HCT116 (cell line): ENCODE data around the gene RYR3. TPM values are rescaled to one million over a fixed set of nuclear protein-coding genes. Genes with fewer than 3 reads are reported as not detected.

Source experiments
- ATAC-seq: fragments of 200-7000 bp; cut with Tn5 transposase; 2 replicates; pipeline ENCODE4 v1.9.1; 2020; ENCODE audit warnings: mild to moderate bottlenecking, moderate library complexity
- BruUV-seq: library from RNA; stranded (reverse); fragments of 400-500 nt; replicated peaks from 2 replicates; lab custom pipeline; 2021; lab: Mats Ljungman, UMichigan
- CTCF ChIA-PET: fragments of 300-600 bp; sonication (Branson Sonifier 250); formaldehyde crosslinking; loops from one replicate; lab custom pipeline; 2021; ENCODE audit warnings: antibody characterized with exemption; lab: Charles Lee
- POLR2A ChIA-PET: fragments of 300-600, 350-600 bp; sonication (Branson Sonifier 250); formaldehyde crosslinking; loops from one replicate; lab custom pipeline; 2021; ENCODE audit warnings: antibody characterized with exemption; lab: Charles Lee
- RAD21 ChIA-PET, 2 experiments: fragments of 300-600 bp; sonication (Branson Sonifier 250); formaldehyde crosslinking; loops; one replicate each; lab custom pipeline; 2023; ENCODE audit warnings: low total read pairs in 2 of 2; ENCODE audit not compliant: uncharacterized antibody in 2 of 2, unreplicated experiment in 2 of 2, low non-redundant PET in 1 of 2; lab: Charles Lee
- DNase-seq: peaks from one replicate; pipeline ENCODE4 v3.0.0-alpha.2; 2010; ENCODE audit warnings: low read depth, low spot score
- H2AFZ ChIP-seq: fragments of 200-600 bp; shearing (Covaris generic), sonication (generic); 2 replicates; pipeline ENCODE4 v1.6.1; 2017; ENCODE audit warnings: low read depth, mixed run types, mixed read lengths, antibody characterized with exemption, low read length; ENCODE audit not compliant: poor library complexity, severe bottlenecking
- H3K27ac ChIP-seq: 2 replicates; pipeline ENCODE4 v1.5.1; 2012; ENCODE audit warnings: low read depth, low read length
- H3K27me3 ChIP-seq: fragments of 200-600 bp; sonication (generic); 2 replicates; pipeline ENCODE4 v1.6.1; 2016; ENCODE audit warnings: mixed run types, low read length, mixed read lengths; ENCODE audit not compliant: insufficient read depth
- H3K36me3 ChIP-seq, 2 experiments: fragments of 200-500 bp in 1 of 2; fragments of 200-600 bp in 1 of 2; sonication (Bioruptor generic) in 1 of 2; sonication (generic) in 1 of 2; 2 replicates each; pipeline versions ENCODE4 v1.5.1 to v1.6.1; 2014 to 2016; ENCODE audit warnings: low read length in 2 of 2, inconsistent platforms in 1 of 2, mixed read lengths in 1 of 2, mixed run types in 1 of 2; ENCODE audit not compliant: insufficient read depth in 2 of 2, control insufficient read depth in 1 of 2
- H3K4me1 ChIP-seq, 2 experiments: fragments of 200-600 bp in 1 of 2; sonication (generic) in 1 of 2; 2 replicates each; pipeline versions ENCODE4 v1.5.1 to v1.6.1; 2012 to 2017; ENCODE audit warnings: low read length in 2 of 2, inconsistent platforms in 1 of 2, mild to moderate bottlenecking in 1 of 2, mixed read lengths in 1 of 2, mixed run types in 1 of 2, moderate library complexity in 1 of 2; ENCODE audit not compliant: insufficient read depth in 2 of 2, control insufficient read depth in 1 of 2
- H3K4me2 ChIP-seq: fragments of 200-600 bp; sonication (generic); 2 replicates; pipeline ENCODE4 v1.6.1; 2017; ENCODE audit warnings: mixed run types, low read length, mixed read lengths
- H3K4me3 ChIP-seq, 2 experiments: fragments of 200-600 bp in 1 of 2; sonication (generic) in 1 of 2; replicated peaks in 1 of 2; 2 replicates each; pipeline ENCODE4 v1.5.1; 2011 to 2016; ENCODE audit warnings: low read length in 2 of 2, control low read depth in 1 of 2, low read depth in 1 of 2, mild to moderate bottlenecking in 1 of 2, mixed read lengths in 1 of 2, mixed run types in 1 of 2
- H3K79me2 ChIP-seq: fragments of 200-600 bp; sonication (generic); 2 replicates; pipeline ENCODE4 v1.6.1; 2017; ENCODE audit warnings: mild to moderate bottlenecking, mixed run types, low read length, moderate library complexity, mixed read lengths; ENCODE audit not compliant: insufficient read depth
- H3K9ac ChIP-seq: fragments of 200-600 bp; sonication (generic); 2 replicates; pipeline ENCODE4 v1.6.1; 2016; ENCODE audit warnings: low read length, mixed read lengths
- H3K9me2 ChIP-seq: fragments of 200-600 bp; sonication (generic), shearing (Covaris generic); 2 replicates; pipeline ENCODE4 v1.6.1; 2017; ENCODE audit warnings: mixed run types, mild to moderate bottlenecking, moderate library complexity; ENCODE audit not compliant: insufficient read depth
- H3K9me3 ChIP-seq, 2 experiments: fragments of 200-500 bp in 1 of 2; fragments of 200-600 bp in 1 of 2; sonication (Bioruptor generic) in 1 of 2; sonication (generic) in 1 of 2; 2 replicates each; pipeline ENCODE4 v1.6.1; 2014 to 2017; ENCODE audit warnings: low read length in 2 of 2, mixed read lengths in 2 of 2, inconsistent platforms in 1 of 2, low read depth in 1 of 2, mild to moderate bottlenecking in 1 of 2, mixed run types in 1 of 2, moderate library complexity in 1 of 2; ENCODE audit not compliant: control insufficient read depth in 1 of 2, insufficient read depth in 1 of 2
- H4K20me1 ChIP-seq: fragments of 200-600 bp; sonication (generic), shearing (Covaris generic); 2 replicates; pipeline ENCODE4 v1.6.1; 2017; ENCODE audit warnings: mixed run types, mild to moderate bottlenecking, moderate library complexity; ENCODE audit not compliant: insufficient read depth
- CBX3 ChIP-seq: IDR thresholded peaks from 2 replicates; pipeline ENCODE4 v1.6.1; 2012; ENCODE audit warnings: low read depth
- EGR1 ChIP-seq: IDR thresholded peaks from 2 replicates; pipeline ENCODE4 v1.6.1; 2012; ENCODE audit warnings: low read depth
- EZH2phosphoT487 ChIP-seq: fragments of 200-600 bp; IDR thresholded peaks from 2 replicates; pipeline ENCODE4 v1.6.1; 2018; ENCODE audit warnings: antibody characterized with exemption, borderline replicate concordance
- POLR2A ChIP-seq: IDR thresholded peaks from 2 replicates; pipeline ENCODE4 v1.7.0; 2011; ENCODE audit warnings: borderline replicate concordance; ENCODE audit not compliant: insufficient read depth, insufficient read length; ENCODE audit errors: extremely low read depth
- POLR2AphosphoS5 ChIP-seq: IDR thresholded peaks from 2 replicates; pipeline ENCODE4 v1.6.1; 2011; ENCODE audit warnings: mild to moderate bottlenecking, low read depth, low read length, moderate library complexity
- RAD21 ChIP-seq: IDR thresholded peaks from 2 replicates; pipeline ENCODE4 v1.6.1; 2012; ENCODE audit warnings: low read depth, mild to moderate bottlenecking
- SIN3A ChIP-seq: IDR thresholded peaks from 2 replicates; pipeline ENCODE4 v1.6.1; 2012; ENCODE audit warnings: low read depth
- TCF7L2 ChIP-seq: IDR thresholded peaks from 2 replicates; pipeline ENCODE4 v1.7.0; 2011; ENCODE audit warnings: borderline replicate concordance, inconsistent platforms; ENCODE audit not compliant: insufficient read depth, insufficient read length; ENCODE audit errors: extremely low read depth
- ZFX ChIP-seq: fragments of 450-650 bp; IDR thresholded peaks from 2 replicates; pipeline ENCODE4 v1.6.1; 2017
- intact Hi-C: fragments of 100-400 bp; cut with micrococcal nuclease; formaldehyde crosslinking; loops from 2 replicates; pipeline ENCODE4 v1.10.0; 2022
- total RNA-seq: library from RNA; stranded (reverse); gene quantifications from one replicate; pipeline ENCODE4 v1.2.1, GENCODE V29; 2021; ENCODE audit not compliant: unreplicated experiment
- TF ChIP-seq, protein P1 (sequence below): IDR thresholded peaks from 2 replicates; pipeline ENCODE4 v1.6.1; 2012; ENCODE audit warnings: low read depth
- TF ChIP-seq, protein P2 (sequence below): IDR thresholded peaks from 2 replicates; pipeline ENCODE4 v1.6.1; 2012
- TF ChIP-seq, protein P3 (sequence below), 3 experiments: fragments of 200-600 bp in 1 of 3; sonication (generic) in 1 of 3; IDR thresholded peaks in 2 of 3; conservative IDR thresholded peaks in 1 of 3; 2 replicates each; pipeline ENCODE4 v1.5.1; 2012 to 2017; ENCODE audit warnings: low read depth in 2 of 3, low read length in 2 of 3, antibody characterized with exemption in 1 of 3, borderline replicate concordance in 1 of 3, control low read depth in 1 of 3, mild to moderate bottlenecking in 1 of 3, mixed read lengths in 1 of 3, mixed run types in 1 of 3, moderate library complexity in 1 of 3; ENCODE audit not compliant: insufficient read depth in 1 of 3

RYR3 gene
- total RNA-seq, 1 experiment from 2014 or later = not detected

DNA sequence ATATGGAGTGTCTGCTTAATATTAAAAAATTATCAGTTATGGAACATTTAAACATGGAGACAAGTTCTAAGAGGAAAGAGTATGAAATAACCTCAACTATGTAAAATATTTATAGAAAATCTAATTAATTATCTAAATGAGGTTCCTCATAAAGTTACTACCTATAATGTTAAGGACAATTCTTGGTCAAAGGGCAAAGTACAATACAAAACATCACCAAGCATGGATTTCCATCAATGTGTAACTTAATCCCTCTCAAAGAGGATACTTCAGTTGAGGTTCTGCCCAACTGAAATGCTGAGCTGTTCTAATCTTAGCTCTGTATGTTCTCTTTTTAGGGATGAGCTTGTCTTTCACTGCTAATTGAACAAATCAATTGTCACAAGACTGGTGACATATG, 601.6 kb downstream of the RYR3 start:
- no peaks in the 10 kb centered on the region for H3K9me3 ChIP-seq
- BruUV-seq = no TSS peak
- no peaks in the 10 kb centered on the region for H3K27me3 ChIP-seq
- intact Hi-C loops = no loop called here
- no peak overlapping the region for H2AFZ ChIP-seq
- no peak for DNase-seq
- no peaks in the 10 kb centered on the region for H3K9me2 ChIP-seq
- no peak for ATAC-seq
- H3K4me1 ChIP-seq = peaks cover 12% of the 10 kb centered on the region in 2 experiments
- no peaks in the 10 kb centered on the region for H3K79me2 ChIP-seq
- TF ChIP-seq SIN3A (no peak), EGR1 (no peak), ZFX (no peak), POLR2AphosphoS5 (no peak), EZH2phosphoT487 (no peak), RAD21 (no peak), TCF7L2 (no peak), CBX3 (no peak), POLR2A (no peak)
- TF ChIP-seq, protein P1, sequence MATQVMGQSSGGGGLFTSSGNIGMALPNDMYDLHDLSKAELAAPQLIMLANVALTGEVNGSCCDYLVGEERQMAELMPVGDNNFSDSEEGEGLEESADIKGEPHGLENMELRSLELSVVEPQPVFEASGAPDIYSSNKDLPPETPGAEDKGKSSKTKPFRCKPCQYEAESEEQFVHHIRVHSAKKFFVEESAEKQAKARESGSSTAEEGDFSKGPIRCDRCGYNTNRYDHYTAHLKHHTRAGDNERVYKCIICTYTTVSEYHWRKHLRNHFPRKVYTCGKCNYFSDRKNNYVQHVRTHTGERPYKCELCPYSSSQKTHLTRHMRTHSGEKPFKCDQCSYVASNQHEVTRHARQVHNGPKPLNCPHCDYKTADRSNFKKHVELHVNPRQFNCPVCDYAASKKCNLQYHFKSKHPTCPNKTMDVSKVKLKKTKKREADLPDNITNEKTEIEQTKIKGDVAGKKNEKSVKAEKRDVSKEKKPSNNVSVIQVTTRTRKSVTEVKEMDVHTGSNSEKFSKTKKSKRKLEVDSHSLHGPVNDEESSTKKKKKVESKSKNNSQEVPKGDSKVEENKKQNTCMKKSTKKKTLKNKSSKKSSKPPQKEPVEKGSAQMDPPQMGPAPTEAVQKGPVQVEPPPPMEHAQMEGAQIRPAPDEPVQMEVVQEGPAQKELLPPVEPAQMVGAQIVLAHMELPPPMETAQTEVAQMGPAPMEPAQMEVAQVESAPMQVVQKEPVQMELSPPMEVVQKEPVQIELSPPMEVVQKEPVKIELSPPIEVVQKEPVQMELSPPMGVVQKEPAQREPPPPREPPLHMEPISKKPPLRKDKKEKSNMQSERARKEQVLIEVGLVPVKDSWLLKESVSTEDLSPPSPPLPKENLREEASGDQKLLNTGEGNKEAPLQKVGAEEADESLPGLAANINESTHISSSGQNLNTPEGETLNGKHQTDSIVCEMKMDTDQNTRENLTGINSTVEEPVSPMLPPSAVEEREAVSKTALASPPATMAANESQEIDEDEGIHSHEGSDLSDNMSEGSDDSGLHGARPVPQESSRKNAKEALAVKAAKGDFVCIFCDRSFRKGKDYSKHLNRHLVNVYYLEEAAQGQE = no peak
- TF ChIP-seq, protein P2, sequence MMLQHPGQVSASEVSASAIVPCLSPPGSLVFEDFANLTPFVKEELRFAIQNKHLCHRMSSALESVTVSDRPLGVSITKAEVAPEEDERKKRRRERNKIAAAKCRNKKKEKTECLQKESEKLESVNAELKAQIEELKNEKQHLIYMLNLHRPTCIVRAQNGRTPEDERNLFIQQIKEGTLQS = no peak
- TF ChIP-seq, protein P3, sequence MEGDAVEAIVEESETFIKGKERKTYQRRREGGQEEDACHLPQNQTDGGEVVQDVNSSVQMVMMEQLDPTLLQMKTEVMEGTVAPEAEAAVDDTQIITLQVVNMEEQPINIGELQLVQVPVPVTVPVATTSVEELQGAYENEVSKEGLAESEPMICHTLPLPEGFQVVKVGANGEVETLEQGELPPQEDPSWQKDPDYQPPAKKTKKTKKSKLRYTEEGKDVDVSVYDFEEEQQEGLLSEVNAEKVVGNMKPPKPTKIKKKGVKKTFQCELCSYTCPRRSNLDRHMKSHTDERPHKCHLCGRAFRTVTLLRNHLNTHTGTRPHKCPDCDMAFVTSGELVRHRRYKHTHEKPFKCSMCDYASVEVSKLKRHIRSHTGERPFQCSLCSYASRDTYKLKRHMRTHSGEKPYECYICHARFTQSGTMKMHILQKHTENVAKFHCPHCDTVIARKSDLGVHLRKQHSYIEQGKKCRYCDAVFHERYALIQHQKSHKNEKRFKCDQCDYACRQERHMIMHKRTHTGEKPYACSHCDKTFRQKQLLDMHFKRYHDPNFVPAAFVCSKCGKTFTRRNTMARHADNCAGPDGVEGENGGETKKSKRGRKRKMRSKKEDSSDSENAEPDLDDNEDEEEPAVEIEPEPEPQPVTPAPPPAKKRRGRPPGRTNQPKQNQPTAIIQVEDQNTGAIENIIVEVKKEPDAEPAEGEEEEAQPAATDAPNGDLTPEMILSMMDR (IDR thresholded peaks at IDR 0.05 in 2 of 3, conservative IDR thresholded peaks at IDR 0.05 in 1 of 3; ENCODE audit: borderline replicate concordance in 1 of 3, insufficient read depth in 1 of 3, low read depth in 2 of 3, low read length in 2 of 3) = no peak
- H3K9ac ChIP-seq = no peak overlapping the region
- POLR2A ChIA-PET = no interaction called here
- H3K36me3 ChIP-seq = no peaks in the 10 kb centered on the region
- no peak overlapping the region for H3K4me3 ChIP-seq
- H3K4me2 ChIP-seq = no peak overlapping the region
- no peaks in the 10 kb centered on the region for H4K20me1 ChIP-seq
- CTCF ChIA-PET = no interaction called here
- RAD21 ChIA-PET = no interaction called here
- H3K27ac ChIP-seq = no peak overlapping the region
